ENCODE results near the gene NAA11.

The NAA11 gene

DNA sequence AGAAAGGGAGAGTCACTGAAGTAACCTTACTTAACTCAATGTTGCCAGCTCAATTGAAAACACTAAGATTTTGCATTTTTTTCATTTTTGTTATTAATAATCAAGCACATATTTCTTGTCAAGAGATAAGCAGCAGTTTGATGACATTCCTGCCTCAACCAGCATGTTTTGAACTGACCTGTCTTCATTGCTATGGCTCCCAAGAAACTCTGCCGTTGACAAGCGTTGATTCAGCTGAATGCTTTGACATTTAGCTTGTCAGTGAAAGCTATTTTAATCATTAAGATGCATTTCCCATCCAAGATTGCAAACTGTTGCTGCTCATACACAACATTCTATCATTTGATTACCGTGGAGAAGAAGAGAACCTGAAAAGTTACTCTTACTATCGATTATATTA, 5.9 kb downstream of the NAA11 start:
- TF ChIP-seq, protein P1, sequence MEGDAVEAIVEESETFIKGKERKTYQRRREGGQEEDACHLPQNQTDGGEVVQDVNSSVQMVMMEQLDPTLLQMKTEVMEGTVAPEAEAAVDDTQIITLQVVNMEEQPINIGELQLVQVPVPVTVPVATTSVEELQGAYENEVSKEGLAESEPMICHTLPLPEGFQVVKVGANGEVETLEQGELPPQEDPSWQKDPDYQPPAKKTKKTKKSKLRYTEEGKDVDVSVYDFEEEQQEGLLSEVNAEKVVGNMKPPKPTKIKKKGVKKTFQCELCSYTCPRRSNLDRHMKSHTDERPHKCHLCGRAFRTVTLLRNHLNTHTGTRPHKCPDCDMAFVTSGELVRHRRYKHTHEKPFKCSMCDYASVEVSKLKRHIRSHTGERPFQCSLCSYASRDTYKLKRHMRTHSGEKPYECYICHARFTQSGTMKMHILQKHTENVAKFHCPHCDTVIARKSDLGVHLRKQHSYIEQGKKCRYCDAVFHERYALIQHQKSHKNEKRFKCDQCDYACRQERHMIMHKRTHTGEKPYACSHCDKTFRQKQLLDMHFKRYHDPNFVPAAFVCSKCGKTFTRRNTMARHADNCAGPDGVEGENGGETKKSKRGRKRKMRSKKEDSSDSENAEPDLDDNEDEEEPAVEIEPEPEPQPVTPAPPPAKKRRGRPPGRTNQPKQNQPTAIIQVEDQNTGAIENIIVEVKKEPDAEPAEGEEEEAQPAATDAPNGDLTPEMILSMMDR (IDR thresholded peaks at IDR 0.05; ENCODE audit: low read depth, low read length, missing control alignments) = no peak
- H3K4me3 ChIP-seq (ENCODE audit: low read depth, low read length) = no peak overlapping the region
- no peak for DNase-seq (ENCODE audit: low read depth)
- in situ Hi-C loops (cut with HindIII; ENCODE audit: low sequenced_read_pairs) = no loop called here

DNA sequence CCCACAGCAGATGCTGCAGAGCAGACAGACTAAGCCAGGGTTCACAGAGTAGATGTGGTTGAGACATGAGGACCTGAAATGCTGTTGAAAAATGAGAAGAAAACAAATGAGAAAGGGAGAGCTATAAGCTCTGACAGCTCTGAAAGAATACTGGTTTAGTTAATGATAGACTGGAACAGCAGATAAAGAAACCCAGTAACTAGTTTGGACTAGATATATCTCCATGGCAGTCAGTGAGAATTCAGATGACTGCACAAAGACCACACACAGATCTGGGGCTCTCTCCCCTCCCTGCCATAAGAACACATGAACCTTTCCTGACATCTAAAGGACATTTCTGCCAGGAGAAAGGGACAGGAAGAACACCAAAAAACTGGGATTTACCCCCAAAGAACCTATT, 8.2 kb downstream of the NAA11 start:
- no peak overlapping the region for H3K4me3 ChIP-seq (ENCODE audit: low read depth, low read length)
- DNase-seq (ENCODE audit: low read depth) = no peak
- TF ChIP-seq, protein P1 (IDR thresholded peaks at IDR 0.05; ENCODE audit: low read depth, low read length, missing control alignments) = no peak
- in situ Hi-C loops (cut with HindIII; ENCODE audit: low sequenced_read_pairs) = no loop called here

DNA sequence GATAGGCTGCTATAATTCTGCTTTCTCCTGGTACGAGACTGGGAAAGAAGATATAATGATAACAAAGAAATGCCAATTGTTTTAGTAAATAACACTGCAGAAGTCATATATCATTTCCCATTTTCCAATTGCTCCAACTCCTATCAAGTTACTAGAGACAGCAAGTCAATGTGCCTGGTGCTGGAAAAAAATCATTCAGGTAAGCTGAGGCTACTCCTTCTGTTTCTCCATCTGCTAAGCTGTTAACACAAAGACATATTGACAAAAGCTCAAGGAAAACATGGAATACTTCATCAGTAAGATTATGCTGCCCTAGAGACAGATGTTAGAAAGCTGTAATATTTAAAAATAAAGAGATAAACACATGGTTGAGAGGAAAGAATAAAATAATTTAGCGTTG, 10.0 kb downstream of the NAA11 start:
- in situ Hi-C loops (cut with HindIII; ENCODE audit: low sequenced_read_pairs) = no loop called here
- no peak for DNase-seq (ENCODE audit: low read depth)
- TF ChIP-seq, protein P1 (IDR thresholded peaks at IDR 0.05; ENCODE audit: low read depth, low read length, missing control alignments) = no peak
- H3K4me3 ChIP-seq (ENCODE audit: low read depth, low read length) = no peak overlapping the region

DNA sequence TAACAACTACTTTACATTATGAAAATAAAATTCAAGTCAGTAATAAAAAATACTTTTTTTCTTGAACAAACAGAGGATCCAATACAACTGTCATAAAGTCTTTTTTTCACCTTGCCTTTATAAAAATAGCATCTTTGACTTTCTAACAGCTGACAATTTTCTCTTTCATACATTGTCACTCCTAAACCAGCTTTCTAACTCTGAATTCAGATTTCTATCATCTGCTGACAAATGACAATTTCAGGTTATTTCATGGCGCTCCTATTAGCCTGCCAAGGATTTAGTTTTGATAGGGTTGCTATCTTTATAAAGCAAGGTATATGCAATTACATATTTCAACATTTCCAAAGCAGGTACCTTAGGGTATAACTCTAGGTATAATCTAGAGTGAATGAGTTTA, 14.6 kb downstream of the NAA11 start:
- in situ Hi-C loops (cut with HindIII; ENCODE audit: low sequenced_read_pairs) = loop anchor here (5.0 kb wide), 1 partner anchor 71 kb away; no protein-coding TSS in a partner anchor
- no peak overlapping the region for H3K4me3 ChIP-seq (ENCODE audit: low read depth, low read length)
- no peak for DNase-seq (ENCODE audit: low read depth)
- TF ChIP-seq, protein P1 (IDR thresholded peaks at IDR 0.05; ENCODE audit: low read depth, low read length, missing control alignments) = no peak

DNA sequence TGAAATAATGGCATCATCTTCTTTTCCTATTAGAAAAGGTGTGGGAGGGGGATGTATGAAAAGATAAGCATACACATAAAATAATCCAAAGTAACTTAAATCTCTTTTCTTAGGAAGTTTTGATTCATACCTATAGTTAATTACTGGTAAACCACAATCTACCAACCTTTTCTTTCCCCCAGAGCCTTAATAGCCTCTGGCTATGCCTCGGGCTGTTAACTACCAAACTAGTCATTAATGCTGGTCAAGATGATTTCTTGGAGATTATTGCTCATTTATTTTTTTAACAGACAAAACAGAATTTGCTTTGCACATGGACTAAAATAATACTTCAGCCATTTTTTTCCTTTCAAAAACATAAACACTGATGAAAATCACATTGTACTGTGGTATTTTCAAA, 16.9 kb downstream of the NAA11 start:
- no peak overlapping the region for H3K4me3 ChIP-seq (ENCODE audit: low read depth, low read length)
- TF ChIP-seq, protein P1 (IDR thresholded peaks at IDR 0.05; ENCODE audit: low read depth, low read length, missing control alignments) = no peak
- no peak for DNase-seq (ENCODE audit: low read depth)
- in situ Hi-C loops (cut with HindIII; ENCODE audit: low sequenced_read_pairs) = no loop called here

DNA sequence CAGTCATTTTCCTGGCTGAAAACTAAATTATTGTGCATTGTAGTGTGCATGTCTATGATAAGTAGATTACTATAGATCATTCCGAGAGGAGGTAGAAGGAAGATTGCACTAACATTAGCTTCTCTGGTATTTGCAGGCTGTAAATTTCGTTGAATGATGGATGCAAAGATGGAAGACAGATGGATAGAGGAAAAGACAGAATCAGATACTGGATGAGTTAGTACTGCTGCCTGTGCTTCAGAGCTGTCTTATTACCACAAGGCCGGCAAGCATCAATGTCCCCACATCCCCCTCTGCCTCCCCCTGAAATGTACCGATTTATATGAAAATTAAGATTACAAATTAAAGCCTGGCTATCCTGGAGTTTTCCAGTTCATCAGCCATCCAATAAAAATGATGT, 17.7 kb downstream of the NAA11 start:
- no peak overlapping the region for H3K4me3 ChIP-seq (ENCODE audit: low read depth, low read length)
- TF ChIP-seq, protein P1 (IDR thresholded peaks at IDR 0.05; ENCODE audit: low read depth, low read length, missing control alignments) = no peak
- DNase-seq (ENCODE audit: low read depth) = no peak
- in situ Hi-C loops (cut with HindIII; ENCODE audit: low sequenced_read_pairs) = no loop called here

DNA sequence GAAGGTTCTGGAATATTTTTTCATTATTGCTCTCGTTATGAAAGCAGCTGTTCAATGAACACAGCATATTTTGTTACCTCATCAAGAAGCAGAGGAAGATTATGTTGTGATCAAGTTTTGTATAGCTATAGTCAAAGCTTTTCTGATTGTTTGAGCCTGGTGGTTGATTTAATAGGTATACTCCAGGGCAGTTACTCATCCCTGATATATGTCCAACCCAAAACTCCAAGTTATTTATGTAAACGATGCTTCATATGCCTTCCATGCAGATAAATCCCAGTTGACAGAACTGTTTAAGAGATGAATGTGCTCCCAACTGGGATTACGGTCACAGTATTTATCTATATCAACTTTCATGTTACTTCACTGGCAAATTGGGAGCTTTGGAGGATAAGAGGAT, 19.1 kb downstream of the NAA11 start:
- TF ChIP-seq, protein P1 (IDR thresholded peaks at IDR 0.05; ENCODE audit: low read depth, low read length, missing control alignments) = no peak
- H3K4me3 ChIP-seq (ENCODE audit: low read depth, low read length) = no peak overlapping the region
- in situ Hi-C loops (cut with HindIII; ENCODE audit: low sequenced_read_pairs) = no loop called here
- DNase-seq (ENCODE audit: low read depth) = no peak

Data from astrocyte of the cerebellum (primary cell).